Activated naive CD8-positive, alpha-beta T cell (primary cell): ENCODE data around the gene TMEM235.
A peak's percentile ranks its signal among the peaks of the same experiment; 100 is the strongest.

Experiments
- H3K27ac Mint-ChIP-seq: one replicate; pipeline ENCODE4 v1.8.0; 2021; ENCODE audit warnings: mixed read lengths
- H3K27me3 Mint-ChIP-seq: one replicate; pipeline ENCODE4 v1.8.0; 2021; ENCODE audit warnings: mixed read lengths
- H3K36me3 Mint-ChIP-seq: one replicate; pipeline ENCODE4 v1.8.0; 2021; ENCODE audit warnings: mixed read lengths
- H3K4me1 Mint-ChIP-seq: one replicate; pipeline ENCODE4 v1.8.0; 2021; ENCODE audit warnings: low read depth, mixed read lengths
- H3K4me3 Mint-ChIP-seq: one replicate; pipeline ENCODE4 v1.8.0; 2021; ENCODE audit warnings: mild to moderate bottlenecking, mixed read lengths
- H3K9me3 Mint-ChIP-seq: one replicate; pipeline ENCODE4 v1.8.0; 2021; ENCODE audit warnings: low read depth, mixed read lengths

The TMEM235 gene

DNA sequence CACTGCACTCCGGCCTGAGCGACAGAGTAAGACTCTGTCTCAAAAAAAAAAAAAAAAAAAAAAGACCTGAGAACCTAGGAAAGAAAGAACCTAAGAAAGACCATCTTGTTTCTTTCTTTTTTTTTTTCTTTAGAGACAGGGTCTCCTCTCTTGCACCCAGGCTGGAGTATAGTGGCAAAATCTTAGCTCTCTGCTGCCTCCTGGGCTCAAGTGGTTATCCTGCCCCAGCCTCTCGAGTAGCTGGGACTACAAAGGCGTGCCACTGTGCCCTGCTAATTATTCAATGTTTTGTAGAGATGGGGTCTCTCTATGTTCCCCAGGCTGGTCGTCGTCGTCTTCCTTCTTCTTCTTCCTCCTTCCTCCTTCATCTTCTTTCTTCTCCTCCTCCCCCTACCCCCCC, 25.1 kb upstream of the TMEM235 start:
- Mint-ChIP-seq H3K9me3 (no peaks in the 10 kb centered on the region), H3K27ac (no peak overlapping the region), H3K4me3 (no peak overlapping the region), H3K36me3 (peaks cover 3% of the 10 kb centered on the region), H3K4me1 (no peaks in the 10 kb centered on the region), H3K27me3 (no peaks in the 10 kb centered on the region)

DNA sequence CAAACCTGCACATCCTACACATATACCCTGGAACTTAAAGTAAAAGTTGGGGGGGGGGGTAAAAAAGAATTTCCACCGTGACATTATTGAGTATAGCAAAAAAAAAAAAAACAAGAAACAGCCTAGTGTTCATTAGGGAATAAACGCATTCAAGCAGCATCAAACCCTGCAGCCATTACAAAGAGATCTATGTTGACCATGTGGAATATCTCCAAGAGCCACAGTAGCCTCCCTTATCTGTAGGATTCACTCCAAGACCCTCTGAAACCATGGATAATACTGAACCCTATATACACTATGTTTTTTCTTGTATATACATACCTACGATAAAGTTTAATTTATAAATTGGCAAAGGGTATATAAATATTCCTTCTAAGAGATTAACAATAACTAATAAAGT, 22.9 kb upstream of the TMEM235 start:
- Mint-ChIP-seq H3K27ac (no peak overlapping the region), H3K4me3 (no peak overlapping the region), H3K4me1 (no peaks in the 10 kb centered on the region), H3K9me3 (no peaks in the 10 kb centered on the region), H3K36me3 (peaks cover 3% of the 10 kb centered on the region), H3K27me3 (no peaks in the 10 kb centered on the region)

DNA sequence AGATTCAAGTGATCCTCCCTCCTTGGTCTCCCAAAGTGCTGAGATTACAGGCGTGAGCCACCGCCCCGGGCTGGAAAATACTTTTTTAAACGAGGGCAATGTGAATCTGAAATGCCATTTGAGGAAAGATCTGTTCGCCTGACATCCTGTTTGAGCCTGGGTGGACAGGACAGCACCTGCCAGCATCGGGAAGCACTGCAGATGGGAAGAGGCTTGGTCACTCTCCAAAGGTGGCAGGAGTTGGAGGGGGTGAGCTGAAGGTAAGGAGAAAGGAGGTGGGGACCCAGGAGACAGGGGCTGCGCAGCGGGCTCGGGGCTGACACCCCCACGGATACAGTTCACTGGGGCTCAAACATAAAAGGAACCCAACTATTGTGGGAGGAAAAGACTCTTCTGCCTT, 21.3 kb upstream of the TMEM235 start:
- Mint-ChIP-seq H3K27ac (no peak overlapping the region), H3K36me3 (no peaks in the 10 kb centered on the region), H3K27me3 (no peaks in the 10 kb centered on the region), H3K9me3 (no peaks in the 10 kb centered on the region), H3K4me1 (peaks cover 2% of the 10 kb centered on the region), H3K4me3 (no peak overlapping the region)

DNA sequence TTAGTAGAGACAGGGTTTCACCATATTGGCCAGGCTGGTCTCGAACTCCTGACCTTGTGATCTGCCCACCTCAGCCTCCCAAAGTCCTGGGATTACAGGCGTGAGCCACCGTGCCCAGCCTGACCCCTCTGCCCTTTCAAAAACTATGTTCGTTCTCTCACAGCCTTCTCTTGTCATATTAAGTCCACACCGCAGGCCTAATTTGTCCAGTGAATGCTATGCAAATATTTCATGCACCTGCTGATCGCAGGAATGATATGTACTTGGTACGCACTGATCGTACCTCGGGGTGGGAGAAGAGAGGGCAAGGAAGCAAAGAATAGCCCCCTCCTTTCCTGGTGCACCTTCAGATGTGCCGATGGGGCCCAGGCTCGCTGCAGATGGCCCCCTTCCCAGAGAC, 20.4 kb upstream of the TMEM235 start:
- no peak overlapping the region for H3K27ac Mint-ChIP-seq
- no peaks in the 10 kb centered on the region for H3K27me3 Mint-ChIP-seq
- H3K36me3 Mint-ChIP-seq, result no peaks in the 10 kb centered on the region
- H3K4me1 Mint-ChIP-seq, result peaks cover 2% of the 10 kb centered on the region
- no peaks in the 10 kb centered on the region for H3K9me3 Mint-ChIP-seq
- H3K4me3 Mint-ChIP-seq, result no peak overlapping the region

DNA sequence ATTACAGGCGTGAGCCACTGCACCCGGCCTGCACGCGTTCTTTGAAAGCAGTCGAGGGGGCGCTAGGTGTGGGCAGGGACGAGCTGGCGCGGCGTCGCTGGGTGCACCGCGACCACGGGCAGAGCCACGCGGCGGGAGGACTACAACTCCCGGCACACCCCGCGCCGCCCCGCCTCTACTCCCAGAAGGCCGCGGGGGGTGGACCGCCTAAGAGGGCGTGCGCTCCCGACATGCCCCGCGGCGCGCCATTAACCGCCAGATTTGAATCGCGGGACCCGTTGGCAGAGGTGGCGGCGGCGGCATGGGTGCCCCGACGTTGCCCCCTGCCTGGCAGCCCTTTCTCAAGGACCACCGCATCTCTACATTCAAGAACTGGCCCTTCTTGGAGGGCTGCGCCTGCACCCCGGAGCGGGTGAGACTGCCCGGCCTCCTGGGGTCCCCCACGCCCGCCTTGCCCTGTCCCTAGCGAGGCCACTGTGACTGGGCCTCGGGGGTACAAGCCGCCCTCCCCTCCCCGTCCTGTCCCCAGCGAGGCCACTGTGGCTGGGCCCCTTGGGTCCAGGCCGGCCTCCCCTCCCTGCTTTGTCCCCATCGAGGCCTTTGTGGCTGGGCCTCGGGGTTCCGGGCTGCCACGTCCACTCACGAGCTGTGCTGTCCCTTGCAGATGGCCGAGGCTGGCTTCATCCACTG, 17.3 kb upstream of the TMEM235 start, which contains the start of gene BIRC5:
Gene BIRC5 (plus strand): TSS at position 238 of the 690 bp plus-strand sequence. CDS start 64 bp downstream, at position 302.
- no peak within 1 kb of the TSS for H3K27ac Mint-ChIP-seq
- H3K36me3 Mint-ChIP-seq, result no peaks in the 10 kb centered on the region
- H3K9me3 Mint-ChIP-seq, result no peaks in the 10 kb centered on the region
- H3K27me3 Mint-ChIP-seq, result no peaks in the 10 kb centered on the region
- peaks cover 2% of the 10 kb centered on the region for H3K4me1 Mint-ChIP-seq
- H3K4me3 Mint-ChIP-seq, result peak within 1 kb of the TSS; percentile 88

DNA sequence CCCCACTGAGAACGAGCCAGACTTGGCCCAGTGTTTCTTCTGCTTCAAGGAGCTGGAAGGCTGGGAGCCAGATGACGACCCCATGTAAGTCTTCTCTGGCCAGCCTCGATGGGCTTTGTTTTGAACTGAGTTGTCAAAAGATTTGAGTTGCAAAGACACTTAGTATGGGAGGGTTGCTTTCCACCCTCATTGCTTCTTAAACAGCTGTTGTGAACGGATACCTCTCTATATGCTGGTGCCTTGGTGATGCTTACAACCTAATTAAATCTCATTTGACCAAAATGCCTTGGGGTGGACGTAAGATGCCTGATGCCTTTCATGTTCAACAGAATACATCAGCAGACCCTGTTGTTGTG, 16.7 kb upstream of the TMEM235 start:
- Mint-ChIP-seq H3K27ac (no peak overlapping the region), H3K36me3 (no peaks in the 10 kb centered on the region), H3K4me1 (peaks cover 2% of the 10 kb centered on the region), H3K4me3 (peak overlapping the region; percentile 88), H3K9me3 (no peaks in the 10 kb centered on the region), H3K27me3 (no peaks in the 10 kb centered on the region)

DNA sequence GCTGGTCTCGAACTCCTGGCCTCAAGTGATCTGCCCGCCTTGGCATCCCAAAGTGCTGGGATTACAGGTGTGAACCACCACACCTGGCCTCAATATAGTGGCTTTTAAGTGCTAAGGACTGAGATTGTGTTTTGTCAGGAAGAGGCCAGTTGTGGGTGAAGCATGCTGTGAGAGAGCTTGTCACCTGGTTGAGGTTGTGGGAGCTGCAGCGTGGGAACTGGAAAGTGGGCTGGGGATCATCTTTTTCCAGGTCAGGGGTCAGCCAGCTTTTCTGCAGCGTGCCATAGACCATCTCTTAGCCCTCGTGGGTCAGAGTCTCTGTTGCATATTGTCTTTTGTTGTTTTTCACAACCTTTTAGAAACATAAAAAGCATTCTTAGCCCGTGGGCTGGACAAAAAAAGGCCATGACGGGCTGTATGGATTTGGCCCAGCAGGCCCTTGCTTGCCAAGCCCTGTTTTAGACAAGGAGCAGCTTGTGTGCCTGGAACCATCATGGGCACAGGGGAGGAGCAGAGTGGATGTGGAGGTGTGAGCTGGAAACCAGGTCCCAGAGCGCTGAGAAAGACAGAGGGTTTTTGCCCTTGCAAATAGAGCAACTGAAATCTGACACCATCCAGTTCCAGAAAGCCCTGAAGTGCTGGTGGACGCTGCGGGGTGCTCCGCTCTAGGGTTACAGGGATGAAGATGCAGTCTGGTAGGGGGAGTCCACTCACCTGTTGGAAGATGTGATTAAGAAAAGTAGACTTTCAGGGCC, 11.9 kb upstream of the TMEM235 start:
- Mint-ChIP-seq H3K4me3 (no peak overlapping the region), H3K27me3 (no peaks in the 10 kb centered on the region), H3K27ac (no peak overlapping the region)

DNA sequence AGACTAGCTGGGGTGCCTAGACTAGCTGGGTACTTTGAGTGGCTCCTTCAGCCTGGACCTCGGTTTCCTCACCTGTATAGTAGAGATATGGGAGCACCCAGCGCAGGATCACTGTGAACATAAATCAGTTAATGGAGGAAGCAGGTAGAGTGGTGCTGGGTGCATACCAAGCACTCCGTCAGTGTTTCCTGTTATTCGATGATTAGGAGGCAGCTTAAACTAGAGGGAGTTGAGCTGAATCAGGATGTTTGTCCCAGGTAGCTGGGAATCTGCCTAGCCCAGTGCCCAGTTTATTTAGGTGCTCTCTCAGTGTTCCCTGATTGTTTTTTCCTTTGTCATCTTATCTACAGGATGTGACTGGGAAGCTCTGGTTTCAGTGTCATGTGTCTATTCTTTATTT, 8.4 kb upstream of the TMEM235 start:
- H3K9me3 Mint-ChIP-seq, result no peaks in the 10 kb centered on the region

More for the DNA sequence above, 11.9 kb upstream of the TMEM235 start:
- no peaks in the 10 kb centered on the region for H3K36me3 Mint-ChIP-seq
- peaks cover under 1% of the 10 kb centered on the region for H3K4me1 Mint-ChIP-seq
- no peaks in the 10 kb centered on the region for H3K9me3 Mint-ChIP-seq

DNA sequence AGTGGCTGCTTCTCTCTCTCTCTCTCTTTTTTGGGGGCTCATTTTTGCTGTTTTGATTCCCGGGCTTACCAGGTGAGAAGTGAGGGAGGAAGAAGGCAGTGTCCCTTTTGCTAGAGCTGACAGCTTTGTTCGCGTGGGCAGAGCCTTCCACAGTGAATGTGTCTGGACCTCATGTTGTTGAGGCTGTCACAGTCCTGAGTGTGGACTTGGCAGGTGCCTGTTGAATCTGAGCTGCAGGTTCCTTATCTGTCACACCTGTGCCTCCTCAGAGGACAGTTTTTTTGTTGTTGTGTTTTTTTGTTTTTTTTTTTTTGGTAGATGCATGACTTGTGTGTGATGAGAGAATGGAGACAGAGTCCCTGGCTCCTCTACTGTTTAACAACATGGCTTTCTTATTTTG, 7.7 kb upstream of the TMEM235 start:
- Mint-ChIP-seq H3K4me1 (no peaks in the 10 kb centered on the region), H3K27me3 (peaks cover 2% of the 10 kb centered on the region), H3K4me3 (no peak overlapping the region), H3K36me3 (no peaks in the 10 kb centered on the region), H3K9me3 (no peaks in the 10 kb centered on the region), H3K27ac (no peak overlapping the region)

More for the DNA sequence above, 8.4 kb upstream of the TMEM235 start:
- no peak overlapping the region for H3K4me3 Mint-ChIP-seq
- peaks cover 2% of the 10 kb centered on the region for H3K27me3 Mint-ChIP-seq
- H3K27ac Mint-ChIP-seq, result no peak overlapping the region
- H3K36me3 Mint-ChIP-seq, result no peaks in the 10 kb centered on the region
- H3K4me1 Mint-ChIP-seq, result no peaks in the 10 kb centered on the region

DNA sequence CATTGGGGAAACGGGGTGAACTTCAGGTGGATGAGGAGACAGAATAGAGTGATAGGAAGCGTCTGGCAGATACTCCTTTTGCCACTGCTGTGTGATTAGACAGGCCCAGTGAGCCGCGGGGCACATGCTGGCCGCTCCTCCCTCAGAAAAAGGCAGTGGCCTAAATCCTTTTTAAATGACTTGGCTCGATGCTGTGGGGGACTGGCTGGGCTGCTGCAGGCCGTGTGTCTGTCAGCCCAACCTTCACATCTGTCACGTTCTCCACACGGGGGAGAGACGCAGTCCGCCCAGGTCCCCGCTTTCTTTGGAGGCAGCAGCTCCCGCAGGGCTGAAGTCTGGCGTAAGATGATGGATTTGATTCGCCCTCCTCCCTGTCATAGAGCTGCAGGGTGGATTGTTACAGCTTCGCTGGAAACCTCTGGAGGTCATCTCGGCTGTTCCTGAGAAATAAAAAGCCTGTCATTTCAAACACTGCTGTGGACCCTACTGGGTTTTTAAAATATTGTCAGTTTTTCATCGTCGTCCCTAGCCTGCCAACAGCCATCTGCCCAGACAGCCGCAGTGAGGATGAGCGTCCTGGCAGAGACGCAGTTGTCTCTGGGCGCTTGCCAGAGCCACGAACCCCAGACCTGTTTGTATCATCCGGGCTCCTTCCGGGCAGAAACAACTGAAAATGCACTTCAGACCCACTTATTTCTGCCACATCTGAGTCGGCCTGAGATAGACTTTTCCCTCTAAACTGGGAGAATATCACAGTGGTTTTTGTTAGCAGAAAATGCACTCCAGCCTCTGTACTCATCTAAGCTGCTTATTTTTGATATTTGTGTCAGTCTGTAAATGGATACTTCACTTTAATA, 7.0 kb upstream of the TMEM235 start:
- Mint-ChIP-seq H3K4me1 (no peaks in the 10 kb centered on the region), H3K9me3 (no peaks in the 10 kb centered on the region), H3K36me3 (no peaks in the 10 kb centered on the region), H3K4me3 (no peak overlapping the region), H3K27ac (no peak overlapping the region), H3K27me3 (peaks cover 2% of the 10 kb centered on the region)

DNA sequence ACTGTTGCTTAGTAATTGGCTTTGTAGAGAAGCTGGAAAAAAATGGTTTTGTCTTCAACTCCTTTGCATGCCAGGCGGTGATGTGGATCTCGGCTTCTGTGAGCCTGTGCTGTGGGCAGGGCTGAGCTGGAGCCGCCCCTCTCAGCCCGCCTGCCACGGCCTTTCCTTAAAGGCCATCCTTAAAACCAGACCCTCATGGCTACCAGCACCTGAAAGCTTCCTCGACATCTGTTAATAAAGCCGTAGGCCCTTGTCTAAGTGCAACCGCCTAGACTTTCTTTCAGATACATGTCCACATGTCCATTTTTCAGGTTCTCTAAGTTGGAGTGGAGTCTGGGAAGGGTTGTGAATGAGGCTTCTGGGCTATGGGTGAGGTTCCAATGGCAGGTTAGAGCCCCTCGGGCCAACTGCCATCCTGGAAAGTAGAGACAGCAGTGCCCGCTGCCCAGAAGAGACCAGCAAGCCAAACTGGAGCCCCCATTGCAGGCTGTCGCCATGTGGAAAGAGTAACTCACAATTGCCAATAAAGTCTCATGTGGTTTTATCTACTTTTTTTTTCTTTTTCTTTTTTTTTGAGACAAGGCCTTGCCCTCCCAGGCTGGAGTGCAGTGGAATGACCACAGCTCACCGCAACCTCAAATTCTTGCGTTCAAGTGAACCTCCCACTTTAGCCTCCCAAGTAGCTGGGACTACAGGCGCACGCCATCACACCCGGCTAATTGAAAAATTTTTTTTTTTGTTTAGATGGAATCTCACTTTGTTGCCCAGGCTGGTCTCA, 6.2 kb upstream of the TMEM235 start:
- no peaks in the 10 kb centered on the region for H3K9me3 Mint-ChIP-seq

DNA sequence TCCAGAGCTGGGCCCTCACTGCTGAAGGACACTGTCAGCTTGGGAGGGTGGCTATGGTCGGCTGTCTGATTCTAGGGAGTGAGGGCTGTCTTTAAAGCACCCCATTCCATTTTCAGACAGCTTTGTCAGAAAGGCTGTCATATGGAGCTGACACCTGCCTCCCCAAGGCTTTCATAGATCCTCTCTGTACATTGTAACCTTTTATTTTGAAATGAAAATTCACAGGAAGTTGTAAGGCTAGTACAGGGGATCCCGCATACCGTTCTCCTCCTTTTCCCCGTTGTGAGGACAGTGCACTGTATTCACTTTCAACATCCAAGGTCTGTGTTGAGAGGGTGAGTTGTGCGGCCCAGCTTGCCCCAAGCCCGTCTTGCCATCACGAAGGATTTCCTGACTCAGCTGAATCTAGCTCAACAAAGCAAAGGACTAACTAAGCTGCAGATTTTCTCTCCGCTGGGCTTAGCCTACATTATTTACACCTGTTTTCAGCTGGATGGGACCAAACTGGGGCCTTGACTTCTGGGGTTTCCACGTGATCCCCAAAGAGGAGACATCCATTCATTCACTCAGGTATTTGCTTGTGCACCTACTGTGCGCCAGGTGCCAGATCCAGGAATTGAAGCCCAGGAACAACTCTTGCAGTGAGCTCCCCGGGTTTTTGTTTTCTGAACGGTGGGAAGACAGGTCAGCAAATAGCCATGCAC, 5.2 kb upstream of the TMEM235 start:
- H3K27ac Mint-ChIP-seq, result no peak overlapping the region
- H3K4me3 Mint-ChIP-seq, result no peak overlapping the region
- H3K36me3 Mint-ChIP-seq, result no peaks in the 10 kb centered on the region
- H3K27me3 Mint-ChIP-seq, result peaks cover 7% of the 10 kb centered on the region
- H3K4me1 Mint-ChIP-seq, result peaks cover 4% of the 10 kb centered on the region
- H3K9me3 Mint-ChIP-seq, result no peaks in the 10 kb centered on the region

More for the DNA sequence above, 6.2 kb upstream of the TMEM235 start:
- Mint-ChIP-seq H3K36me3 (no peaks in the 10 kb centered on the region), H3K4me3 (no peak overlapping the region), H3K27me3 (peaks cover 2% of the 10 kb centered on the region), H3K4me1 (no peaks in the 10 kb centered on the region), H3K27ac (no peak overlapping the region)

DNA sequence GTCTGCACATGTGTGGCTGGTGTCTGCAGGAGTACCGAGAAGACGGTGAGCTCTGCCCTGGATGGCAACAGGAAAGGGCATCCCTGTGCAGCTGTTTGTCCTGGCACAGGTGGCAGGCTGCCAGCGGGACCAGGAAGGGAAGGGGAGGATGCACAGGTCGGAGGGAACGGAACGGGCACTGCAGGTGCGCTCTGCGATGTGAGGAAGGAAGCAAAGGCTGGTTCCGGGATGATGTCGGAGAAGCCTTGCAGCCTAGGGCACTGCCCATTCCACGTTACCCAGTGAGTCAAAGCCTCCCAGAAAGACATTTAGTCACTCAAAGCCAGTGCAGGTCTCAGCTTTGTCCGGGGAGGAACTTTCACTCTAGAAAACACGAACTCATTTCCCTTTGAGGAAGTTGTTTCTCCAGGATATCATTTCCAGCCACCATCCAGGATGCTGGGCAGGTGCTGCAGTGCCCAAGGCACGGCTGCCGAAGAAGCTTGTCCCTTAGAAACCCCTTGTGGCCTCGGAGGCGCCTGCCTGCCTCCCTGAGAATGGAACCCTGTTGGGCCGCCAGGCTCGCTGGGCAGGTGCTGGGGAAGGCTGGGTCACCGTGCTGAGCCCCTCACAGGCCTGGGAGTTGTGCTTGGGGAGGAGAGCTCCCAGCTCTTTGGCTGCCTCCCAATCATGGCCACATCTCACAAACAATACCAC, 4.5 kb upstream of the TMEM235 start:
- H3K4me1 Mint-ChIP-seq, result peaks cover 4% of the 10 kb centered on the region
- H3K27me3 Mint-ChIP-seq, result peaks cover 7% of the 10 kb centered on the region
- no peak overlapping the region for H3K27ac Mint-ChIP-seq
- no peaks in the 10 kb centered on the region for H3K9me3 Mint-ChIP-seq
- H3K36me3 Mint-ChIP-seq, result no peaks in the 10 kb centered on the region
- no peak overlapping the region for H3K4me3 Mint-ChIP-seq
